GM18499 (cell line): Measurements from ENCODE around the gene KRTAP12-1.
"Not testable (repeated sequence)": the region's sequence is repeated elsewhere in the genome, so short reads cannot be mapped to it uniquely, and the experiment has no call there.

Experiments used
- ATAC-seq: cut with Tn5 transposase; IDR thresholded peaks from one replicate; pipeline ENCODE4 v1.9.1; 2021; ENCODE audit warnings: moderate number of reproducible peaks; ENCODE audit not compliant: insufficient read depth, unreplicated experiment

KRTAP12-1 gene

GRCh38 chr21:44700101-44701022, 18.4 kb upstream of the KRTAP12-1 start:
- ATAC-seq = no peak

- ATAC-seq = no peak
These were observed 17.6 kb upstream of the KRTAP12-1 start for GRCh38 chr21:44699502-44700001.

- ATAC-seq = no peak
These were observed 16.1 kb upstream of the KRTAP12-1 start for GRCh38 chr21:44697811-44698734.

GRCh38 chr21:44697172-44697810, 15.3 kb upstream of the KRTAP12-1 start, which contains the start of gene KRTAP10-12:
Gene KRTAP10-12, plus strand, starts transcription at chr21:44697172. Its CDS starts 30 bp downstream, at chr21:44697202.
- not testable (repeated sequence) for ATAC-seq

- no peak for ATAC-seq
These were observed 14.6 kb upstream of the KRTAP12-1 start for GRCh38 chr21:44696572-44696971.

- ATAC-seq = no peak
These were observed 13.7 kb upstream of the KRTAP12-1 start for GRCh38 chr21:44695641-44696040.

- no peak for ATAC-seq
These were observed 13.2 kb upstream of the KRTAP12-1 start for GRCh38 chr21:44695184-44695583.

GRCh38 chr21:44694776-44695175, 12.8 kb upstream of the KRTAP12-1 start:
- ATAC-seq = no peak

GRCh38 chr21:44692798-44693512, 11.0 kb upstream of the KRTAP12-1 start:
- ATAC-seq = no peak

- ATAC-seq = no peak
These were observed 9.7 kb upstream of the KRTAP12-1 start for GRCh38 chr21:44691686-44692085.

GRCh38 chr21:44689740-44690139, 7.8 kb upstream of the KRTAP12-1 start:
- not testable (repeated sequence) for ATAC-seq

- ATAC-seq = no peak
These were observed 5.7 kb upstream of the KRTAP12-1 start for GRCh38 chr21:44687671-44688070.

GRCh38 chr21:44686843-44687561, 5.0 kb upstream of the KRTAP12-1 start:
- no peak for ATAC-seq

- ATAC-seq = no peak
These were observed 4.2 kb upstream of the KRTAP12-1 start for GRCh38 chr21:44686000-44686781.

- ATAC-seq = not testable (repeated sequence)
These were observed 3.1 kb upstream of the KRTAP12-1 start for GRCh38 chr21:44685050-44685449.

GRCh38 chr21:44684483-44684882, 2.5 kb upstream of the KRTAP12-1 start:
- ATAC-seq = no peak

- ATAC-seq = no peak
These were observed 2.1 kb upstream of the KRTAP12-1 start for GRCh38 chr21:44684077-44684476.

GRCh38 chr21:44682580-44683151, 703 bp upstream of the KRTAP12-1 start:
- no peak for ATAC-seq
